ENCODE results near the gene KCNF1. TPM values are rescaled to one million over a fixed set of nuclear protein-coding genes. Genes with fewer than 3 reads are reported as not detected.

Gene KCNF1
- polyA plus RNA-seq, 1 donor from 2014 or later, result 11.4 TPM

DNA sequence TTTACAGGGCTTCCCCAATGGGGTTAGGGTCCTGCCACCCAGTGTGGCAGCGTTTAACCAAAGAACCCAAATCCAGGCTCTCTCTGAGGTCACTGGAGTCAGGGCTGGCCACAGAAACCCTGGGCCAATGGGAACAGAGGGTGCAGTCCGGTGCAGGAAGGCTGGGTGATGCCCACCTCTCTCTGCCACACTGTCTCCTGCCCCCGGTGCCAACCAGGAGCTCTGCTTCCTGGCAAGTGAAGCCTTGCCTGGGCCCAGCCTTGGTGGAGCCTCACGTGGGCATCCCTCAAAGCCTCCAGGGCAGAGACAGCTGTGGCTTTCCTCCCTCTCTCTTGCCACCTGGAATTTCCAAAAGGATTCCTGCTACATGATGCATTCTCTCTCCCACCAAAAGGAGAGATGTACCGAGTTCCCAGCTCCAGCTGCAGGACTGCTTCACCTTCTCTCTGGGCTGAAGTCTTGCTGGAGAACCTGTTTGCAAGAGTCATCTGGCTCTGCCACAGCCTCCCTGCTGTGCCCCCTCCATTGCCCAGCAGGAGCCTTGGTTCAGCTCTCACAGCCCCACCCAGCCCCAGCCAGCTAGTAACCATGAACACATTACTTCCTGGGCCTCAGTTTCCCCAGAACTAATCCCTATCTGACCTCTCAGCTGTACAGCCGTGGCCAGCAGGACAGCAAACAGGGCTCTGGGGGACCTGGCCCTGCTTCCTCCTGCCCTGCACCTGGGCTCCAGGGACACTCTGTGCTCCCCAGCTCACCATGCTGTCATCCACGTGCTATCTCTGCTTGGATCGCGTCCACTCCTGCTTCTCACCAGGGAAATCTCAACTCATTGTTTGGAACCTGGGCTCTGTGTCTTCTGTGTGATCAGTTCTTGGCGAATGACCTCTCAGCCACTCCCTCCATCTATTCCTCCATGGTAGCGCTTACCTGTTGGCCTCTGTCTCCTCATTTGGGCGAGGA lies 43.4 kb downstream of the KCNF1 start:
- no peak for TF ChIP-seq TAF1 (IDR thresholded peaks at IDR 0.05; ENCODE audit: low read depth)
- TF ChIP-seq, protein P1, sequence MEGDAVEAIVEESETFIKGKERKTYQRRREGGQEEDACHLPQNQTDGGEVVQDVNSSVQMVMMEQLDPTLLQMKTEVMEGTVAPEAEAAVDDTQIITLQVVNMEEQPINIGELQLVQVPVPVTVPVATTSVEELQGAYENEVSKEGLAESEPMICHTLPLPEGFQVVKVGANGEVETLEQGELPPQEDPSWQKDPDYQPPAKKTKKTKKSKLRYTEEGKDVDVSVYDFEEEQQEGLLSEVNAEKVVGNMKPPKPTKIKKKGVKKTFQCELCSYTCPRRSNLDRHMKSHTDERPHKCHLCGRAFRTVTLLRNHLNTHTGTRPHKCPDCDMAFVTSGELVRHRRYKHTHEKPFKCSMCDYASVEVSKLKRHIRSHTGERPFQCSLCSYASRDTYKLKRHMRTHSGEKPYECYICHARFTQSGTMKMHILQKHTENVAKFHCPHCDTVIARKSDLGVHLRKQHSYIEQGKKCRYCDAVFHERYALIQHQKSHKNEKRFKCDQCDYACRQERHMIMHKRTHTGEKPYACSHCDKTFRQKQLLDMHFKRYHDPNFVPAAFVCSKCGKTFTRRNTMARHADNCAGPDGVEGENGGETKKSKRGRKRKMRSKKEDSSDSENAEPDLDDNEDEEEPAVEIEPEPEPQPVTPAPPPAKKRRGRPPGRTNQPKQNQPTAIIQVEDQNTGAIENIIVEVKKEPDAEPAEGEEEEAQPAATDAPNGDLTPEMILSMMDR (IDR thresholded peaks at IDR 0.05; ENCODE audit: poor library complexity, severe bottlenecking), result no peak
- H3K27me3 ChIP-seq (ENCODE audit: insufficient read depth, low read depth, low read length), result no peaks in the 10 kb centered on the region
- H3K36me3 ChIP-seq (ENCODE audit: insufficient read depth, low read length), result no peaks in the 10 kb centered on the region
- no peaks in the 10 kb centered on the region for H3K79me2 ChIP-seq (replicated peaks; ENCODE audit: insufficient read depth, low read length)
- no peaks in the 10 kb centered on the region for H3K9me2 ChIP-seq (ENCODE audit: insufficient read depth, low read length)
- no peak overlapping the region for H2AFZ ChIP-seq (ENCODE audit: low read depth, low read length)
- no peak overlapping the region for H3K9ac ChIP-seq (ENCODE audit: low read length)
- no peaks in the 10 kb centered on the region for H4K20me1 ChIP-seq (ENCODE audit: insufficient read depth)
- H3K27ac ChIP-seq (ENCODE audit: low read length), result no peak overlapping the region
- H3K4me3 ChIP-seq (ENCODE audit: low read length), result no peak overlapping the region
- no peaks in the 10 kb centered on the region for H3F3A ChIP-seq (ENCODE audit: insufficient read depth, low read length, poor library complexity, severe bottlenecking)
- no peaks in the 10 kb centered on the region for H3K9me3 ChIP-seq (ENCODE audit: low read length)
- no peak overlapping the region for H3K4me2 ChIP-seq (ENCODE audit: low read length)

GRCh38 chr2:10956006-10956790 lies 44.5 kb downstream of the KCNF1 start:
- H3F3A ChIP-seq (ENCODE audit: insufficient read depth, low read length, poor library complexity, severe bottlenecking), result no peaks in the 10 kb centered on the region
- H3K79me2 ChIP-seq (replicated peaks; ENCODE audit: insufficient read depth, low read length), result no peaks in the 10 kb centered on the region
- TF ChIP-seq POLR2AphosphoS5 (IDR thresholded peaks at IDR 0.05), result no peak
- no peak for TF ChIP-seq REST (IDR thresholded peaks at IDR 0.05; ENCODE audit: borderline replicate concordance)
- no peak for TF ChIP-seq SMC3 (conservative IDR thresholded peaks at IDR 0.05; ENCODE audit: poor library complexity)
- TF ChIP-seq, protein P1 (IDR thresholded peaks at IDR 0.05; ENCODE audit: poor library complexity, severe bottlenecking), result no peak
- TF ChIP-seq MXI1 (conservative IDR thresholded peaks at IDR 0.05; ENCODE audit: poor library complexity, severe bottlenecking), result no peak
- no peak for TF ChIP-seq RAD21 (conservative IDR thresholded peaks at IDR 0.05)
- no peak for TF ChIP-seq TAF1 (IDR thresholded peaks at IDR 0.05; ENCODE audit: low read depth)
- no peak for TF ChIP-seq EP300 (conservative IDR thresholded peaks at IDR 0.05; ENCODE audit: poor library complexity, severe bottlenecking)
- TF ChIP-seq EZH2 (IDR thresholded peaks at IDR 0.05; ENCODE audit: borderline replicate concordance, insufficient read depth, low read length, poor library complexity, severe bottlenecking), result no peak
- H3K9me2 ChIP-seq (ENCODE audit: insufficient read depth, low read length), result no peaks in the 10 kb centered on the region
- no peaks in the 10 kb centered on the region for H3K27me3 ChIP-seq (ENCODE audit: insufficient read depth, low read depth, low read length)
- H3K9ac ChIP-seq (ENCODE audit: low read length), result no peak overlapping the region
- no peaks in the 10 kb centered on the region for H3K9me3 ChIP-seq (ENCODE audit: low read length)
- H4K20me1 ChIP-seq (ENCODE audit: insufficient read depth), result no peaks in the 10 kb centered on the region
- H3K4me2 ChIP-seq (ENCODE audit: low read length), result no peak overlapping the region
- no peak overlapping the region for H3K4me3 ChIP-seq (ENCODE audit: low read length)
- H3K36me3 ChIP-seq (ENCODE audit: insufficient read depth, low read length), result no peaks in the 10 kb centered on the region
- H3K27ac ChIP-seq (ENCODE audit: low read length), result no peak overlapping the region
- no peak overlapping the region for H2AFZ ChIP-seq (ENCODE audit: low read depth, low read length)
